Ovary (tissue), 9 donors: Measurements from ENCODE around the gene HCAR3. TPM values are rescaled to one million over a fixed set of nuclear protein-coding genes. Genes with fewer than 3 reads are reported as not detected.
"Not testable (repeated sequence)": the region's sequence is repeated elsewhere in the genome, so short reads cannot be mapped to it uniquely, and the experiment has no call there.

Source experiments
- DNase-seq, 5 donors: peaks; one replicate each; pipeline ENCODE4 v3.0.0-alpha.2; 2019 to 2020
- H3K27ac ChIP-seq, 2 donors: fragments of 200-600 bp; one replicate each; pipeline versions ENCODE4 v1.5.1 to v1.8.0; 2019 to 2022
- H3K27me3 ChIP-seq: fragments of 200-600 bp; one replicate; pipeline ENCODE4 v1.8.0; 2022
- H3K36me3 ChIP-seq: fragments of 200-600 bp; sonication (generic); one replicate; pipeline ENCODE4 v1.5.1; 2019
- H3K4me1 ChIP-seq: one replicate; pipeline ENCODE4 v1.8.1; 2013; ENCODE audit warnings: mild to moderate bottlenecking, moderate library complexity; ENCODE audit not compliant: insufficient read depth
- H3K4me3 ChIP-seq: fragments of 200-600 bp; sonication (generic); one replicate; pipeline ENCODE4 v1.5.1; 2017
- H3K9me3 ChIP-seq, 2 donors: fragments of 200-600 bp in 1 of 2; sonication (generic) in 1 of 2; one replicate each; pipeline versions ENCODE4 v1.5.1 to v1.8.1; 2013 to 2019; ENCODE audit warnings: mild to moderate bottlenecking in 1 of 2, moderate library complexity in 1 of 2
- CTCF ChIP-seq, 3 donors: fragments of 450-650 bp in 2 of 3; fragments of 200-600 bp in 1 of 3; IDR thresholded peaks; one replicate each; pipeline versions ENCODE4 v1.5.1 to v1.8.0; 2016 to 2022; ENCODE audit warnings: antibody characterized with exemption in 3 of 3, mild to moderate bottlenecking in 1 of 3
- EP300 ChIP-seq: sonication (generic); formaldehyde crosslinking; IDR thresholded peaks from one replicate; pipeline ENCODE4 v1.6.1; 2017; ENCODE audit warnings: antibody characterized with exemption
- POLR2A ChIP-seq: fragments of 450-650 bp; IDR thresholded peaks from one replicate; pipeline ENCODE4 v1.6.1; 2017; ENCODE audit warnings: antibody characterized with exemption, mild to moderate bottlenecking, moderate library complexity
- WGBS, 3 donors: extraction: QIAGEN DNeasy Blood & Tissue Kit in 1 of 3; methylation state at CpG; one replicate each; pipeline versions ENCODE4 v1.1.5 to v1.1.7; 2013 to 2017; 5-methylcytosine and 5-hydroxymethylcytosine counted together
- intact Hi-C, 4 donors: fragments of 100-400 bp; cut with DNase I; formaldehyde crosslinking; loops; one replicate each; pipeline versions ENCODE4 v1.11.0 to v1.15.1; 2022 to 2023
- polyA plus RNA-seq, 2 donors: library from polyadenylated mRNA; stranded (reverse); fragments of 200-250 nt in 1 of 2; fragments of 350-450 nt in 1 of 2; fragmentation: Illumina TruSeq in 1 of 2; extraction: RNeasy Lipid Tissue Mini Kit (QIAGEN cat#74804) in 1 of 2; gene quantifications; one replicate each; pipeline ENCODE4 v1.2.3, GENCODE V29; 2013 to 2014
- total RNA-seq, 7 donors: library from RNA; depleted of rRNA in 2 of 7; stranded (reverse); fragments of >200 nt in 2 of 7; fragmentation: NEBNext Ultra II Directional in 3 of 7; extraction: Animal tissue kit (Norgen Biotek cat#: 25700) in 3 of 7; gene quantifications; one replicate each; pipeline versions ENCODE4 v1.1.0 to v1.2.4, GENCODE V29; 2016 to 2023
- donor health status: DM: no; HTN: no; CAD: no; lungs with moderate emphysema.
- donor health status: DM: no; HTN: no; CAD: no.
- donor health status: Bipolar disorder and iron deficiency.
- donor health status: DM: yes; HTN: yes; CAD: no.
- donor health status: DM: no; HTN: no; CAD: no.
- donor health status: DM: yes; HTN: yes; CAD: no.

The HCAR3 gene
- total and polyA plus RNA-seq, 9 donors = 0.05 to 0.30 (median 0.17) TPM; not detected in 5

GRCh38 chr12:122686538-122686937 lies 30.1 kb downstream of the HCAR3 start:
- no peak overlapping the region for H3K27ac ChIP-seq
- 80 to 92% (median 89%) methylated on average over 3 of the region's 3 CpGs for whole genome bisulfite sequencing, 3 donors
- no peaks in the 10 kb centered on the region for H3K27me3 ChIP-seq
- no peak for DNase-seq
- TF ChIP-seq POLR2A (no peak), CTCF (IDR thresholded peaks at IDR 0.05) (no peak), EP300 (no peak)
- no peak overlapping the region for H3K4me3 ChIP-seq
- H3K36me3 ChIP-seq = no peaks in the 10 kb centered on the region
- no peaks in the 10 kb centered on the region for H3K9me3 ChIP-seq
- intact Hi-C loops = no loop called here
- no peaks in the 10 kb centered on the region for H3K4me1 ChIP-seq

- H3K27ac ChIP-seq = no peak overlapping the region
- H3K9me3 ChIP-seq = no peaks in the 10 kb centered on the region
- no peaks in the 10 kb centered on the region for H3K4me1 ChIP-seq
- no peak overlapping the region for H3K4me3 ChIP-seq
- no peak for TF ChIP-seq CTCF (IDR thresholded peaks at IDR 0.05)
- TF ChIP-seq POLR2A = no peak
- no peaks in the 10 kb centered on the region for H3K36me3 ChIP-seq
- H3K27me3 ChIP-seq = no peaks in the 10 kb centered on the region
- intact Hi-C loops = no loop called here
- no peak for DNase-seq
- whole genome bisulfite sequencing, 3 donors = 67 to 71% (median 70%) methylated on average over 5 of the region's 5 CpGs
Observed at GRCh38 chr12:122684297-122684813, 32.3 kb downstream of the HCAR3 start.

DNA sequence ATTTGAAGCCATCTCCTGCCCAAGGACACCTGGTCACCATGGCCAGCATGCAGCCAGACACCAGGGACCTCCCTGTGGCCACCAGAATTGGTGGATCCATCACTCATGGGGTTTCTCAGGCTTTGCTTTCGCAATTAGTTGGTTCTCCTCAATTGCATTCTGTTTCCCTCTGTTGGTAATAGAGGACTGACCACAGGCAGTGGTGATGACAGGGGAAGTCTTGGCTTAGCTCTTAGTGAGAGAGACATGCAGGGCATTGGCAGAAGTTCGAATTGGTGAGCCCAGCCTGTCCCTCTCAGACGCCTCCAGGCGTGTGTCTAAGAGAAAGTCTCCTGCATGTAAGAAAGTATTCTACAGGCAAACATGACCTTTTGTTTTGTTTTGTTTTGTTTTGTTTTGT lies 34.8 kb downstream of the HCAR3 start:
- no peak for DNase-seq
- TF ChIP-seq CTCF (IDR thresholded peaks at IDR 0.05) (no peak), EP300 (no peak), POLR2A (no peak)
- no peaks in the 10 kb centered on the region for H3K27me3 ChIP-seq
- H3K9me3 ChIP-seq = no peaks in the 10 kb centered on the region
- no peaks in the 10 kb centered on the region for H3K4me1 ChIP-seq
- H3K4me3 ChIP-seq = no peak overlapping the region
- intact Hi-C loops = no loop called here
- H3K27ac ChIP-seq = no peak overlapping the region
- 82 to 90% (median 87%) methylated on average over 4 of the region's 4 CpGs for WGBS, 3 donors
- no peaks in the 10 kb centered on the region for H3K36me3 ChIP-seq

DNA sequence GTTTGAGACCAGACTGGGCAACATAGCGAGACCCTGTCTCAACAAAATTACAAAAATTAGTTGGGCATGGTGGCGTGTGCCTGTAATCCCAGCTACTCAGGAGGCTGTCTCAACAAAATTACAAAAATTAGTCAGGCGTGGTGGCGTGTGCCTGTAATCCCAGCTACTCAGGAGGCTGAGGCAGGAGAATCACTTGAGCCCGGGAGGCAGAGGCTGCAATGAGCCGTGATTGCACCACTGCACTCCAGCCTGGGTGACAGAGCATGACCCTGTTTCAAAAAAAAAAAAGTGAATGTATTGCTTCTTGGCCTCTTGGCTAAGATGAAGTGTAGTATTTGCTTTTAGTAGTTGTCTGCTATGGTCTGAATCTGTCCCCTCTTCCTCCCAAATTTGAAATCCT lies 35.6 kb downstream of the HCAR3 start:
- H3K4me3 ChIP-seq, H3K4me1 ChIP-seq, DNase-seq, intact Hi-C loops, H3K27me3 ChIP-seq, H3K9me3 ChIP-seq, H3K27ac ChIP-seq, H3K36me3 ChIP-seq: not testable (repeated sequence)
- 95 to 97% (median 96%) methylated on average over 6 of the region's 6 CpGs for WGBS, 3 donors

DNA sequence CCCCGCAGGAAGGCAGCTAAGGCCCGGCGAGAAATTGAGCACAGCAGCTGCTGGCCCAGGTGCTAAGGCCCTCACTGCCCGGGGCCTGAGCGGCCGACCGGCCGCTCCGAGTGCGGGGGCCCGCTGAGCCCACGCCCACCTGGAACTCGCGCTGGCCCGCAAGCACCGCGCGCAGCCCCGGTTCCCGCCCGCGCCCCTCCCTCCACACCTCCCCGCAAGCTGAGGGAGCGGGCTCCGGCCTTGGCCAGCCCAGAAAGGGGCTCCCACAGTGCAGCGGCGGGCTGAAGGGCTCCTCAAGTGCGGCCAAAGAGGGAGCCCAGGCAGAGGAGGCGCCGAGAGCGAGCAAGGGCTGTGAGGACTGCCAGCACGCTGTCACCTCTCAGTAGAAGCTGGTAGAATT lies 39.8 kb downstream of the HCAR3 start:
- H3K27me3 ChIP-seq, H3K36me3 ChIP-seq, DNase-seq, H3K27ac ChIP-seq, H3K9me3 ChIP-seq, intact Hi-C loops, H3K4me3 ChIP-seq, H3K4me1 ChIP-seq: not testable (repeated sequence)
- 92 to 98% (median 96%) methylated on average over 28 to 32 of the region's 32 CpGs for WGBS, 3 donors

DNA sequence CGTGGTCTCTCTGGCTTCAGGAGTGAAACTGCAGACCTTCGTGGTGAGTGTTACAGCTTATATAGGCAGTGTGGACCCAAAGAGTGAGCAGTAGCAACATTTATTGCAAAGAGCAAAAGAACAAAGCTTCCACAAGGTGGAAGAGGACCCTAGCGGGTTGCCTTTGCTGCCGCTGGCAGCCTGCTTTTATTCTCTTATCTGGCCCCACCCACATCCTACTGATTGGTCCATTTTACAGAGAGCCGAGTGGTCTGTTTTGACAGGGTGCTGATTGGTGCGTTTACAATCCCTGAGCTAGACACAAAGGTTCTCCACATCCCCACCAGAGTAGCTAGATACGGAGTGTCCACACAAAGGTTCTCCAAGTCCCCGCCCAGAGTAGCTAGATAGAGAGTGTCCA lies 40.6 kb downstream of the HCAR3 start:
- H3K36me3 ChIP-seq, H3K9me3 ChIP-seq, H3K27ac ChIP-seq, H3K4me3 ChIP-seq, DNase-seq, intact Hi-C loops, H3K4me1 ChIP-seq, H3K27me3 ChIP-seq: not testable (repeated sequence)
- 87 to 91% (median 87%) methylated on average over 8 of the region's 8 CpGs for WGBS, 3 donors
